Breast epithelium (tissue), 4 donors: ENCODE measurements around the gene RAP1GAP2. TPM values are rescaled to one million over a fixed set of nuclear protein-coding genes. Genes with fewer than 3 reads are reported as not detected.
"Not testable (repeated sequence)": the region's sequence is repeated elsewhere in the genome, so short reads cannot be mapped to it uniquely, and the experiment has no call there.

Experiments used
- DNase-seq, 2 donors: peaks; one replicate each; pipeline ENCODE4 v3.0.0-alpha.2; 2019; ENCODE audit warnings: low spot score in 2 of 2
- H3K27ac ChIP-seq, 2 donors: fragments of 200-600 bp; sonication (generic) in 1 of 2; one replicate each; pipeline ENCODE4 v1.5.1; 2016 to 2019; ENCODE audit warnings: mild to moderate bottlenecking in 1 of 2
- H3K27me3 ChIP-seq, 2 donors: fragments of 200-600 bp; sonication (generic) in 1 of 2; one replicate each; pipeline versions ENCODE4 v1.5.1 to v1.6.0; 2017 to 2019; ENCODE audit warnings: control low read depth in 1 of 2, mild to moderate bottlenecking in 1 of 2
- H3K36me3 ChIP-seq: fragments of 200-600 bp; one replicate; pipeline ENCODE4 v1.5.1; 2019
- H3K4me1 ChIP-seq, 2 donors: fragments of 200-600 bp; sonication (generic); one replicate each; pipeline ENCODE4 v1.5.1; 2016 to 2019; ENCODE audit warnings: control low read depth in 1 of 2
- H3K4me3 ChIP-seq, 3 donors: fragments of 200-600 bp; sonication (generic); 1 replicate in 2 of 3; 2 replicates in 1 of 3; pipeline ENCODE4 v1.5.1; 2016 to 2019; ENCODE audit warnings: mild to moderate bottlenecking in 3 of 3, moderate library complexity in 2 of 3
- H3K9me3 ChIP-seq, 2 donors: fragments of 200-600 bp; sonication (generic) in 1 of 2; one replicate each; pipeline ENCODE4 v1.5.1; 2016 to 2019; ENCODE audit warnings: control low read depth in 1 of 2
- POLR2A ChIP-seq: fragments of 450-650 bp; IDR thresholded peaks from one replicate; pipeline ENCODE4 v1.6.1; 2016; ENCODE audit warnings: antibody characterized with exemption, mild to moderate bottlenecking, moderate library complexity
- POLR2AphosphoS5 ChIP-seq, 3 donors: sonication (generic); formaldehyde crosslinking; IDR thresholded peaks; one replicate each; pipeline ENCODE4 v1.6.1; 2017; ENCODE audit warnings: antibody characterized with exemption in 3 of 3
- intact Hi-C: fragments of 100-400 bp; cut with DNase I; formaldehyde crosslinking; loops from one replicate; pipeline ENCODE4 v1.15.1; 2023; ENCODE audit warnings: low total_unique reads
- total RNA-seq, 3 donors: library from RNA; depleted of rRNA; stranded (reverse); fragments of >200 nt; gene quantifications; one replicate each; pipeline ENCODE4 v1.1.0, GENCODE V29; 2016
- TF ChIP-seq, protein P1 (sequence below), 3 donors: fragments of 450-650 bp; IDR thresholded peaks; one replicate each; pipeline ENCODE4 v1.5.1; 2016 to 2017; ENCODE audit warnings: antibody characterized with exemption in 3 of 3, mild to moderate bottlenecking in 3 of 3, moderate library complexity in 3 of 3

The RAP1GAP2 gene
- total RNA-seq, 3 donors from 2014 or later: 5.3 to 23.4 (median 10.8) TPM

GRCh38 chr17:2814481-2815341 lies 18.5 kb downstream of the RAP1GAP2 start:
- TF ChIP-seq POLR2A (no peak), POLR2AphosphoS5 (IDR thresholded peaks at IDR 0.05) (no peak)
- TF ChIP-seq, protein P1, sequence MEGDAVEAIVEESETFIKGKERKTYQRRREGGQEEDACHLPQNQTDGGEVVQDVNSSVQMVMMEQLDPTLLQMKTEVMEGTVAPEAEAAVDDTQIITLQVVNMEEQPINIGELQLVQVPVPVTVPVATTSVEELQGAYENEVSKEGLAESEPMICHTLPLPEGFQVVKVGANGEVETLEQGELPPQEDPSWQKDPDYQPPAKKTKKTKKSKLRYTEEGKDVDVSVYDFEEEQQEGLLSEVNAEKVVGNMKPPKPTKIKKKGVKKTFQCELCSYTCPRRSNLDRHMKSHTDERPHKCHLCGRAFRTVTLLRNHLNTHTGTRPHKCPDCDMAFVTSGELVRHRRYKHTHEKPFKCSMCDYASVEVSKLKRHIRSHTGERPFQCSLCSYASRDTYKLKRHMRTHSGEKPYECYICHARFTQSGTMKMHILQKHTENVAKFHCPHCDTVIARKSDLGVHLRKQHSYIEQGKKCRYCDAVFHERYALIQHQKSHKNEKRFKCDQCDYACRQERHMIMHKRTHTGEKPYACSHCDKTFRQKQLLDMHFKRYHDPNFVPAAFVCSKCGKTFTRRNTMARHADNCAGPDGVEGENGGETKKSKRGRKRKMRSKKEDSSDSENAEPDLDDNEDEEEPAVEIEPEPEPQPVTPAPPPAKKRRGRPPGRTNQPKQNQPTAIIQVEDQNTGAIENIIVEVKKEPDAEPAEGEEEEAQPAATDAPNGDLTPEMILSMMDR (IDR thresholded peaks at IDR 0.05): no peak
- no peaks in the 10 kb centered on the region for H3K36me3 ChIP-seq
- intact Hi-C loops: no loop called here
- no peak for DNase-seq
- H3K4me1 ChIP-seq: no peaks in the 10 kb centered on the region
- H3K27ac ChIP-seq: no peak overlapping the region
- no peaks in the 10 kb centered on the region for H3K9me3 ChIP-seq
- H3K27me3 ChIP-seq: peaks cover 0 to 5% of the 10 kb centered on the region in 2 donors
- H3K4me3 ChIP-seq: peak overlapping the region in 1 of 3 donors; percentile 31

GRCh38 chr17:2815781-2816185 lies 19.5 kb downstream of the RAP1GAP2 start:
- Histone ChIP-seq H3K4me3 (no peak overlapping the region), H3K36me3 (no peaks in the 10 kb centered on the region), H3K27ac (no peak overlapping the region), H3K9me3 (no peaks in the 10 kb centered on the region), H3K27me3 (peaks cover 0 to 5% of the 10 kb centered on the region in 2 donors), H3K4me1 (no peaks in the 10 kb centered on the region)
- no peak for TF ChIP-seq POLR2A
- no peak for TF ChIP-seq POLR2AphosphoS5 (IDR thresholded peaks at IDR 0.05)
- TF ChIP-seq, protein P1 (IDR thresholded peaks at IDR 0.05): no peak
- no peak for DNase-seq
- intact Hi-C loops: no loop called here

- peaks cover 0 to 5% of the 10 kb centered on the region in 2 donors for H3K27me3 ChIP-seq
- H3K4me3 ChIP-seq: no peak overlapping the region
- no peaks in the 10 kb centered on the region for H3K9me3 ChIP-seq
- no peak for DNase-seq
- TF ChIP-seq POLR2A: no peak
- TF ChIP-seq, protein P1 (IDR thresholded peaks at IDR 0.05): no peak
- no peak overlapping the region for H3K27ac ChIP-seq
- intact Hi-C loops: no loop called here
- H3K36me3 ChIP-seq: no peaks in the 10 kb centered on the region
- H3K4me1 ChIP-seq: no peaks in the 10 kb centered on the region
These were observed 20.4 kb downstream of the RAP1GAP2 start for GRCh38 chr17:2816688-2817087.

GRCh38 chr17:2819294-2819693 lies 23.1 kb downstream of the RAP1GAP2 start:
- H3K27ac ChIP-seq, intact Hi-C loops, H3K9me3 ChIP-seq, H3K36me3 ChIP-seq, H3K4me1 ChIP-seq, DNase-seq, H3K4me3 ChIP-seq: not testable (repeated sequence)
- H3K27me3 ChIP-seq: peaks cover 0 to 11% of the 10 kb centered on the region in 2 donors

DNA sequence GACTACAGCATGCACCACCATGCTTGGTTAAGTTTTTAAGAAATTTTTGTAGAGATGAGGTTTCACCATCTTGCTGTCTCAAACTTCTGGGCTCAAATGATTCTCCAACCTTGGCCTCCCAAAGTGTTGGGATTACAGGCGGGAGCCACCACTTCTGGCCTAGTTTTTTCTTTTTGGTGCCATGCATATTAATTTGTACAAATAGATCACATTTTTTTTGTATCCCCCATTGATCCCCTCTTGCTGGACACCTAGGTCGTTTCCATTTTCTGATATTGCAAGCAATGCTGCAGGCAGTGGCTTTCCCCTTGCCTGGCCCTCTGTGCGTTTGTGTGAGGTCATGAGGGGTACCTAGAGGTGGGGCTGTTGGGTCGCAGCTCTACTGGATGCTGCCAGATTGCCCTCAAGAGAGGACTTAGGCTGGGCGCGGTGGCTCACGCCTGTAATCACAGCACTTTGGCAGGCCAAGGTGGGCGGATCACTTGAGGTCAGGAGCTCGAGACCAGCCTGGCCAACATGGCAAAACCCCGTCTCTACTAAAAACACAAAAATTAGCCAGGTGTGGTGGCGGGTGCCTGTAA lies 23.8 kb downstream of the RAP1GAP2 start:
- TF ChIP-seq POLR2AphosphoS5 (IDR thresholded peaks at IDR 0.05) (no peak), POLR2A (no peak)
- TF ChIP-seq, protein P1 (IDR thresholded peaks at IDR 0.05): no peak
- intact Hi-C loops: no loop called here
- Histone ChIP-seq H3K27me3 (peaks cover 0 to 7% of the 10 kb centered on the region in 2 donors), H3K9me3 (no peaks in the 10 kb centered on the region), H3K4me1 (no peaks in the 10 kb centered on the region), H3K36me3 (no peaks in the 10 kb centered on the region), H3K27ac (no peak overlapping the region), H3K4me3 (no peak overlapping the region)
- no peak for DNase-seq
